HG02798 (cell line): Measurements from ENCODE around the gene DOCK11.
"Not testable (repeated sequence)": the region's sequence is repeated elsewhere in the genome, so short reads cannot be mapped to it uniquely, and the experiment has no call there.

ENCODE experiments used
- ATAC-seq: cut with Tn5 transposase; IDR thresholded peaks from one replicate; pipeline ENCODE4 v1.9.1; 2021; ENCODE audit warnings: mild to moderate bottlenecking; ENCODE audit not compliant: unreplicated experiment, poor library complexity

The DOCK11 gene

DNA sequence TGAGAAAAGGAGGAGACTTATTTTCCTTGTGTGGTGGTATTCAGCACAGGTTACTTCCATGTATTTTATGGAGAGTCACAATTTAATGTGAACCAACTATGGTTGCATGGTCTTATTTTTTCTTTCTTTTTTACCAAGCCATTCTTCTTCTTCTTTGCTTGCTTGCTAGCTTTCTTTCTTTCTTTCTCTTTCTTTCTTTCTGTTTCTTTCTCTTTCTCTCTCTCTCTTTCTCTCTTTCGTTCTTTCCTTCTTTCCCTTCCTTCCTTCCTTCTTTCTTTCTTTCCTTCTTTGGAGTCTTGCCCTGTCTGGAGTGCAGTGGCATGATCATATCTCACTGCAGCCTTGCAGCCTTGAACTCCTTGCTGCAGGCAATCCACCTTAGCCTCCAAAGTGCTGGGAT, 68.9 kb downstream of the DOCK11 start:
- no peak for ATAC-seq

GRCh38 chrX:118565853-118566252, 70.2 kb downstream of the DOCK11 start:
- ATAC-seq: no peak

- ATAC-seq: no peak
These were observed 70.7 kb downstream of the DOCK11 start for GRCh38 chrX:118566359-118566758.

DNA sequence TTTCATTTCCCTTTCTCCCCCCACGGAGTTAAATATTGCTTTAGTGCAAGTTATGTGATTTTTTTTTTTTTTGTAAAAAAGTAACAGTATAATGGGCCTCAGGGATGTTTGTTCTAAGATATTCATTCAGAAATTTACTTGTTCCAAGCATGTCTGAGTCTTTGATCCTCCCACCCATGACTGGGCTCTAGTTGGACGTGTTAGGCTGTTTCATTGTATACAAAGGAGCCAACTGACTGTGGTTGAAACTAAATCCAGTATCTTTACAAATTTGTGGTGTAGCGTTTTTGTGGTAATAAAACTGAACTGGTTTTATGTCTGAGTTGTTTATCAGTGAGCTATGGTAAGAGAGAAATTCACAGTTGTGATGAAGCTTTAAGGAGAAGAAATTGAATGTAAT, 74.1 kb downstream of the DOCK11 start:
- no peak for ATAC-seq

DNA sequence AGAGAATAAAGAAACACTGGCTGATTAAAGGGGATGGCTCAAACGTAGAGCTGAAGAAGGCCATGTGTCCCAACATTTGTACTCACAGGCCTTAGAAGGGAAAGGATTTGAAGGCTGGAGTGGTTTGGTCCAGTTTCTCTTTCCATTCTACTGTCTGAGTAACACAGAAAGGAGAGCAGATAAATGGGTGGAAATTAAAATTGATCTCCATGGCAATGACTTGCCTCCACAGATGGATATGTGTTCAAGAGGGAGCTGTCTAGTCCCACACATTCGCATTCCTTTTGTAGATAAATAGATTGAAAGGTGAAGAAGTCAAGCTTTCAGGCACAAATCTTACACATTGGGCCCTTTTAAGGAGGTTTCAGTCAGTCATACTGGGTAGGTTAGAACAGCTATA, 74.6 kb downstream of the DOCK11 start:
- ATAC-seq: no peak

- no peak for ATAC-seq
These were observed 76.2 kb downstream of the DOCK11 start for GRCh38 chrX:118571836-118572235.

GRCh38 chrX:118574666-118575065, 79.1 kb downstream of the DOCK11 start:
- no peak for ATAC-seq

DNA sequence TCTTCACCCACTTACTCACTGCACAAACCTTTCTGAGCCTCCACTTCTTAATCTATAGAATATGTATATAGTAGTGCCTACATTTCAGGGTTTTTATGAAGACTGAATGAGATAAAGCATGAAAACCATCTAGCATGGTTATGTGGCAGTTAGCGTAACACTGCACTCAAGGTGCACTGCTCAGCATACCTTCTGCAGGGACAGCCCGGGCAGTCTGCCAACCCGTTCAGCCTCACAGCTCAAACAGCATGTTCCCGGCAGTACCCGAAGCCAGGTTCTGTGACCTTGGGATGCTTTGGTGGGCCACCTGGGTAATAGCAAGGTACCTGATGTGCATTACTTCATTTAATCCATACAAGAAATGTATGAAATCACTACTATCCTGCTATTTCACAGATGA, 81.4 kb downstream of the DOCK11 start:
- no peak for ATAC-seq

GRCh38 chrX:118579417-118579816, 83.8 kb downstream of the DOCK11 start:
- ATAC-seq: no peak

- not testable (repeated sequence) for ATAC-seq
These were observed 87.3 kb downstream of the DOCK11 start for GRCh38 chrX:118582926-118583325.

GRCh38 chrX:118583781-118584180, 88.2 kb downstream of the DOCK11 start:
- ATAC-seq: no peak

GRCh38 chrX:118585296-118585695, 89.7 kb downstream of the DOCK11 start:
- ATAC-seq: no peak

GRCh38 chrX:118586206-118586605, 90.6 kb downstream of the DOCK11 start:
- not testable (repeated sequence) for ATAC-seq

DNA sequence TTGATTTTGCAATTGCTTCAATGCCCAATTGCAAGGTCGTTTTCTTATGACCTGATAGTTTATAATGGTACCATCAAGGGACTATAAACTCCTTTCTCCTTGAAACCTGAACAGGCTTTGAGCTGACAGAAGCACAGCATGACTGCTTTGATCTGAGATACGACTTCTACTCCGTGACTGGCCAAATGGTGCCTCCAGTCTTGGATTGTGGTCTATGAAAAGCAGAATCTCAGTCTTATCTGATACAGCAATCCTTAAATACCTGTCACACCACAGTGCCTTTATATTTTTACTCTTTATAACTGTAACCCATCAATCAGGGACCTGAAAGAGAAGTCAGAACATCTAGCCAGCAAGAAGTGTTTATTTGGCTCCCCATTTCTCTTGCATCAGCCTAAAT, 93.1 kb downstream of the DOCK11 start:
- no peak for ATAC-seq

- ATAC-seq: no peak
These were observed 93.6 kb downstream of the DOCK11 start for GRCh38 chrX:118589227-118589626.

DNA sequence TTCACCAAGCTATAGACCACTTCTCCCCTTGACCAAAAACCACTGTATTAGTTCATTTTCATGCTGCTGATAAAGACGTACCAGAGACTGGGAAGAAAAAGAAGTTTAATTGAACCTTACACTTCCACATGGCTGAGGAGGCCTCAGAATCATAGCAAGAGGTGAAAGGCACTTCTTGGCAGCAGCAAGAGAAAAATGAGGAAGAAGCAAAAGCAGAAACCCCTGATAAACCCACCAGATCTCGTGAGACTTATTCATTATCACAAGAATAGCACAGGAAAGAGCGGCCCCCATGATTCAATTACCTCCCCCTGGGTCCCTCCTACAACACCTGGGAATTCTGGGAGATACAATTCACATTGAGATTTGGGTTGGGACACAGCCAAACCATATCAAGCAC, 97.8 kb downstream of the DOCK11 start:
- ATAC-seq: no peak

DNA sequence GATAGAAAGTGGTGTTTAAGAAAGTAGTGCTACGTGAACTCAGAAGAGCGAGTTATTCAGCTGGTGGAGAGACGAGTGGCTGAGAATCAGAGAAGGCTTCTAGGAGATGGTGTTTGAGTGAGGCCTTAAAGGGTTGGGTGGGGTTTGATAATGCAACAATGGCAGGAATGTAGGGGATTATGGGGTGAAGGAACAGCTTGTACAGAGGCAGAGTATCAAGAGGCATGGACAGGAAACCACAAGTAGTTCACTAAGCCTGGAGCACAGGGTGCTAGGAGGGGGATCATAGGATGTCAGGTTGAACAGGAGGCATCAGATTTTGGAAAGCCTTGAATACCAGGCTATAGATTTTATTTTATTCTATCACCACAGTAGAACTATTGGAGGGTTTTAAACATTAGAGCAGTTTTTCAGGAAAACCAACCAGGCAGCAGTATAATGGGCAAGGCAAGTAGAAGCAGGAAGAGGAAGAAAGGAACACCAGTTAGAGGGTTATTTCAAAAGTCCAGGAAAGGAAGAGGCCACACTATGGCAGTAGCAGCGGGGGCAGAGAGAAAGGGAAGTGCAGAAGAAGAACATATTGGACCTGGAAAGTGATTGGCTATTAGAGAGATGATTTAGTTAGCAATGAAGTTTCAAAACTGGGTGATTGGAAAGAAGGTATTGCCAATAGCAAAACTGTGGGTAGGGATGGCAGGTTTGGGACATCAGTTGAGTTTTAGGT, 99.2 kb downstream of the DOCK11 start:
- ATAC-seq: no peak

DNA sequence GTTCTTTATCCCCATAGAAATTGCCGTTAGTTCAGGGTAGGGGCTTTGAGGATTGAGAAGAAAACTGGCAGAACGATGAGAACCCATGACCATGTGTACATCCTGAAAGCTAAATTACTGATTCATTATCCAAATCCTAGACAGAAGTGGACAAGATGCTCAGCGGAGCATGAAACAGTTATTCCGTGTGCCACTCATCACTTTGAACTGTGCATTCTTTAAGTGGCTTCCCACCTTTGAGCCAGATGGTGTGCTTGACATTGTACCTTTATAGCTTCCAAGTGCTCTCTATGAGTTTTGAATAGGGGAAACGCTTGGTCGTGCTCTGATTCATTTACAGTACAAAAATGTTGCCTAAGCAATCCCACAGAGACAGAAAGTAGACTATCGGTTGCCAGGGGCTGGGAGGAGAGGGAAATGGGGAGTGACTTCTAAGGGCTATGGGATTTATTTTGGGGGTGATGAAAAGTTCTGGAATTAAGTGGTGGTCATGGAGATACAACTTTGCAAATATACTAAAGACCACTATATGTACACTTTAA, 100.0 kb downstream of the DOCK11 start:
- no peak for ATAC-seq

DNA sequence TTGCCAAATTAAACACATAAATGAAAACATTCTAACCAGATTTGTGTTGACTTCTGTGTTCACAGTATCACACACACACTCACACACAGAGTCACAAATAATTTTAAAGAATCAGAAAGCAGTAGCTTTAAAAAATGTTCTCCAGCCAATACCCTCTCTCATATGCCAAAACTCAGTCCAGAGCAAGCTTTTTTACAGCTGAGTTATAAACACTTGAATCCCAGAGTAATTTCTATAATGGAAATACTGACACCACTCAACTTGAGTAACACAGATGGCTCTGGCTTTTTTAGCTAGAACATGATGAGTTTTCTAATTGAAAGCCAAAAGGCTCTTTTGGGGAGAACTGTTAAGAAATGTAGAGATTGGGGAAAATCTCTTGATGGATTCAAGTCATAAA, 100.8 kb downstream of the DOCK11 start:
- ATAC-seq: no peak

DNA sequence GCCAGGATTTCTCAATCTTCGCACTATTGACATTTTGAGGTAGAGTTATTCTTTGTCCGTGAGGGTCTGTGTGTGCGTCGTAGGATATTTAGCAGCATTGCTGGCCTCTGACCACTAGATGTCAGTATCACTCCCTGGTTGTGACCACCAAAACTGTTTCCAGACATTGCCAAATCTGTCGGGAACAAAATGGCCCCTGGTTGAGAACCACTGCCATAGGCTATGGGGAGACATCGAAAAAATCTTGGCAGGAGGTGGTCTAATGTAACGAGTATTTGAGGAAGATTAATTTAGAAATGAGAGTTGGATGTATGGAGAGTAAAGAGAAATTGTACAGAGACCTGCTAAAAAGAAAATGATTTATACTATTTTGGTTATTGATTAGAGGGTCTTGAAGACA, 108.4 kb downstream of the DOCK11 start:
- peak; percentile 45 for ATAC-seq

DNA sequence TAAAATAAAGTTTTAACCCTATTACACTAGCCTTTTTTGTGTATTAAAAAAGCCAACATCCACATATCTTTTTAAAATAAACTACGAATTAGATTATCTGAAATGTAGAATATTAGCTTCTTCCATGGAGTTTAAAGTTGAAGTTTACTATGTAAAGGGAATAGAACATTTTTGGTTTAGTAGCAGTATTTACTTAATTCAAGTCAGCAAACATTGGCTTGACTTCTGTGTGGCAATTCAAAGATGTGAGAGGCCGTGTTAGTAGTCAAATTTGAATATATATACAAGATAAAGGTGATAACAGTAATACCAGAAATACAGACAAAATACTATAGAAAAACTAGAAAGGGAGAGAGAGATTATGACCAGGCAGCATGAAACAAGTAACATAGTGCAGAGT, 116.7 kb downstream of the DOCK11 start:
- no peak for ATAC-seq

DNA sequence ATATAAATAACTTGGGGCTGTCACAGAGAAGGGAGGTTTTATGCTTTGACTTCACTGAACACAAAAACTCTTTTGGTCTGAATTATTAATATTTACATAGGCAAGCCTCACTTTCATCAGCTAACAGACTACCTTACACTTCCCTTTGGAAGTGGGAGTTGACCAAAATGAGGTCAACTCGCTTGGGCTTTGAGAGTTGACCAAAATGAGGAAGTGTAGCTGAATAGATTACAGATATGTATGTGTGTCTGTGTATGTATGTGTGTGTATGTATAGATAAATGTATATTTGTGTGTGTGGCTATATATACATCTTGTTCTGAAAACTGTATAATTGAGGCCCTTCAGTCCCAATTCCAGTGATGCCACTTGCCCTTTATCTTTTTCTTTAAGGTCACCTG, 118.5 kb downstream of the DOCK11 start:
- ATAC-seq: no peak
